Type B pancreatic cell (in vitro differentiated cells): ENCODE results near the gene GHRL. TPM values are rescaled to one million over a fixed set of nuclear protein-coding genes. Genes with fewer than 3 reads are reported as not detected.

ENCODE experiments used
- DNase-seq: peaks from one replicate; pipeline ENCODE4 v3.0.0; 2021; ENCODE audit warnings: mixed read lengths; ENCODE audit not compliant: unreplicated experiment; ENCODE audit errors: extremely low spot score
- H3K27ac Mint-ChIP-seq: 2 replicates; pipeline ENCODE4 v1.8.0; 2021; ENCODE audit warnings: mild to moderate bottlenecking, mixed read lengths
- H3K27me3 Mint-ChIP-seq: 2 replicates; pipeline ENCODE4 v1.8.0; 2021; ENCODE audit warnings: mixed read lengths
- H3K36me3 Mint-ChIP-seq: 2 replicates; pipeline ENCODE4 v1.8.0; 2021; ENCODE audit warnings: mixed read lengths
- H3K4me1 Mint-ChIP-seq: one replicate; pipeline ENCODE4 v1.8.0; 2021; ENCODE audit warnings: mixed read lengths; ENCODE audit not compliant: unreplicated experiment
- H3K4me3 Mint-ChIP-seq: 2 replicates; pipeline ENCODE4 v1.8.0; 2021; ENCODE audit warnings: mild to moderate bottlenecking, mixed read lengths
- H3K9me3 Mint-ChIP-seq: 2 replicates; pipeline ENCODE4 v1.8.0; 2021; ENCODE audit warnings: mixed read lengths
- total RNA-seq: library from RNA; stranded (reverse); gene quantifications from 2 replicates; pipeline ENCODE4 v1.2.1, GENCODE V29; 2021; ENCODE audit warnings: low replicate concordance
- TF ChIP-seq, protein P1 (sequence below): fragments of 200-600 bp; sonication (generic); conservative IDR thresholded peaks from 2 replicates; pipeline ENCODE4 v1.5.0; 2021; ENCODE audit warnings: antibody characterized with exemption, mild to moderate bottlenecking

Gene GHRL
- total RNA-seq, 1 donor from 2014 or later = 29.6 TPM

DNA sequence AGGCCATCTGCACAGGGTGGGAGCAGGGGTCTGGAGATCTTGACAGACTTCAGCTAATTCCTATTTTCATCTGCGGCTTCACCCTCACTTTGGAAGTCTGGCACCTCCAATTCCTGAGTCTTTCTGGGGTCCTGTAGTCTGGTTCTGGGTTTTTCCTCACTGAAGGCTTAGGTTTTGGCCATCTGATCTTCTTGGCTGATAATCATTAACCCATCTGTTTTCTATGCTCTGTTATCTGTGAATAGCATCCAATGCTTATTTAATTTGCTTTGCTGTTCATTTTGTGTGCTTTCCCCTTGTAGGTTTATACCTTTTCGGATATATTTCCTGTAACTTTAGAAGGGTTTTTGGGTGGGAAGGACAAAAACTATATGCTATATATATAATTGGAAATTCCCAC is 26.9 kb downstream of the GHRL start:
- Mint-ChIP-seq H3K4me1 (peaks cover 13% of the 10 kb centered on the region), H3K4me3 (no peak overlapping the region), H3K9me3 (no peaks in the 10 kb centered on the region), H3K36me3 (peaks cover 40% of the 10 kb centered on the region), H3K27ac (no peak overlapping the region), H3K27me3 (no peaks in the 10 kb centered on the region)
- no peak for DNase-seq
- TF ChIP-seq, protein P1, sequence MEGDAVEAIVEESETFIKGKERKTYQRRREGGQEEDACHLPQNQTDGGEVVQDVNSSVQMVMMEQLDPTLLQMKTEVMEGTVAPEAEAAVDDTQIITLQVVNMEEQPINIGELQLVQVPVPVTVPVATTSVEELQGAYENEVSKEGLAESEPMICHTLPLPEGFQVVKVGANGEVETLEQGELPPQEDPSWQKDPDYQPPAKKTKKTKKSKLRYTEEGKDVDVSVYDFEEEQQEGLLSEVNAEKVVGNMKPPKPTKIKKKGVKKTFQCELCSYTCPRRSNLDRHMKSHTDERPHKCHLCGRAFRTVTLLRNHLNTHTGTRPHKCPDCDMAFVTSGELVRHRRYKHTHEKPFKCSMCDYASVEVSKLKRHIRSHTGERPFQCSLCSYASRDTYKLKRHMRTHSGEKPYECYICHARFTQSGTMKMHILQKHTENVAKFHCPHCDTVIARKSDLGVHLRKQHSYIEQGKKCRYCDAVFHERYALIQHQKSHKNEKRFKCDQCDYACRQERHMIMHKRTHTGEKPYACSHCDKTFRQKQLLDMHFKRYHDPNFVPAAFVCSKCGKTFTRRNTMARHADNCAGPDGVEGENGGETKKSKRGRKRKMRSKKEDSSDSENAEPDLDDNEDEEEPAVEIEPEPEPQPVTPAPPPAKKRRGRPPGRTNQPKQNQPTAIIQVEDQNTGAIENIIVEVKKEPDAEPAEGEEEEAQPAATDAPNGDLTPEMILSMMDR = no peak

DNA sequence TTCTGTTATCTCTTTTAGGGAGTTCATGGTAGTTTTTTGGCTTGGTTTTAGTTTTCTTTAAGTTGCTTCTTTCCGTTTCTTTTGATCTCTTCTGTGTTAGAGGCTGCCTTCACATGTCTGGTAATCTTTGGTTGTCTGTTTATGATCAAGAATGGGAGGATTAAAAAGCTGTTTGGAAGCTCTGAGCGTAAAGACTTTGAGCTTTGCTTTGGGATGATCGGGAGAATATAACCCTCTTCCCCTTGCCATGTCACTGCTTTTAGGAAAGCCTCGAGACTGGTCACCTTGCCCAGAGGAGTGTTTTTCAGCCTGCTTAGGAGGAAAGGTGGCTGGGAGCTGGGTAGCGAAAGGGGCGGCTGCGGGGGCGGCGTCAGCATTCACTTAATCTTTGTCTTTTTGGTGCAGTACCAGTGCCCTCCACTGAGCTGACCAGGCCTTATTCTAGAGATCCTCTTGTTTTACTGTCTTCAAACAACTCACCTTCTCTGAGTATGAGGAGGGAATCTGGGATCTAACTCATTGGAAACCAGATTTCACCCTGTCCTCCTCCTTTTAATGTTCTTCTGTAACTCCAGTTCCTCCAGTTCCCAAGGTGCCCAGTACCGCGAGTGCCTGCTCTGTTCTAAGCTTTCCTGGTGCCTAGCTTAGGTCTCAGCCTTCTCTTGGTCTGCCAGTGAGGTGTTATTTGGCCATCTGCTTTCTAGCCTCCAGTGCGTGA is 28.9 kb downstream of the GHRL start:
- H3K36me3 Mint-ChIP-seq = peaks cover 44% of the 10 kb centered on the region

DNA sequence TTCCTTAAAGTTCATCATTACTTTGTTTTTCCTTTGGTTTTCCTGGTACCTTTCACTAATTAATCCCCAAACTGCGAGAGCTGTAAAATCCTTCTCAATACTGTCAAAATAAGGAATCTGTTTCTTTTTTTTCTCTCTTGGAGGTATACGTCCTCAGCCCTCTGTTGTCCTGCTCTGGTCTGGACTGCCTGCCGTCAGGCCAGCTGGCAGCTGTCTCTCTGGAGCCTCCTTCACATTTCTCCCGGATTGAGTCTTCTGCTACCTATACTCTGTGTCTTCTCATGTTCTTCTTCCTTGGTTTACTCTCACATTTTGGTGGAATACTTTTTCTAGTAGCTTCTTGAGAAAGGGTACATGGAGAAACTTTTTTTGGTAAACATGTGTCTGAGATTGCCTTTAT is 30.7 kb downstream of the GHRL start:
- H3K9me3 Mint-ChIP-seq = no peaks in the 10 kb centered on the region
- peaks cover 13% of the 10 kb centered on the region for H3K4me1 Mint-ChIP-seq
- DNase-seq = no peak
- H3K4me3 Mint-ChIP-seq = no peak overlapping the region
- H3K27ac Mint-ChIP-seq = no peak overlapping the region
- peaks cover 42% of the 10 kb centered on the region for H3K36me3 Mint-ChIP-seq
- H3K27me3 Mint-ChIP-seq = no peaks in the 10 kb centered on the region
- TF ChIP-seq, protein P1 = no peak

More for the DNA sequence above, 28.9 kb downstream of the GHRL start:
- H3K27ac Mint-ChIP-seq = peak overlapping the region; percentile 56
- H3K27me3 Mint-ChIP-seq = no peaks in the 10 kb centered on the region
- no peak for DNase-seq
- H3K9me3 Mint-ChIP-seq = no peaks in the 10 kb centered on the region
- H3K4me1 Mint-ChIP-seq = peaks cover 13% of the 10 kb centered on the region
- TF ChIP-seq, protein P1 = peak; percentile 72
- no peak overlapping the region for H3K4me3 Mint-ChIP-seq

DNA sequence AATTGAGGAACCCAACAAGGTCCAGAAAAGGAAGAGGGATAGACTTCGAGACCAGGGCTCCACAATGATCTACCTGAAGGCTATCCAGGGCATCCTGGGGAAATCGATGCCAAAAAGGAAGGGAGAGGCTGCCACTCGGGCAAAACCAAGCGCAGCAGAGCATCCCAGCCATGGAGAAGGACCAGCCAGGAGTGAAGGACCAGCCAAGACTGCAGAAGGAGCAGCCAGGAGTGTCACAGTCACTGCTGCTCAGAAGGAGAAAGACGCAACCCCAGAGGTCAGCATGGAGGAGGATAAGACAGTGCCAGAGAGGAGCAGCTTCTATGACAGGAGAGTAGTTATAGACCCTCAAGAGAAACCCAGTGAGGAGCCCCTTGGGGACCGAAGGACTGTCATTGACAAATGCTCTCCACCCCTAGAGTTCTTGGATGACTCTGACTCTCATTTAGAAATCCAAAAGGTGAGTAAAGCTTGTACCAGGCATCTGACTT is 32.5 kb downstream of the GHRL start:
- no peak overlapping the region for H3K4me3 Mint-ChIP-seq
- peaks cover 13% of the 10 kb centered on the region for H3K4me1 Mint-ChIP-seq
- no peak for DNase-seq
- no peaks in the 10 kb centered on the region for H3K27me3 Mint-ChIP-seq
- TF ChIP-seq, protein P1 = no peak
- peaks cover 43% of the 10 kb centered on the region for H3K36me3 Mint-ChIP-seq
- H3K27ac Mint-ChIP-seq = no peak overlapping the region
- H3K9me3 Mint-ChIP-seq = no peaks in the 10 kb centered on the region

DNA sequence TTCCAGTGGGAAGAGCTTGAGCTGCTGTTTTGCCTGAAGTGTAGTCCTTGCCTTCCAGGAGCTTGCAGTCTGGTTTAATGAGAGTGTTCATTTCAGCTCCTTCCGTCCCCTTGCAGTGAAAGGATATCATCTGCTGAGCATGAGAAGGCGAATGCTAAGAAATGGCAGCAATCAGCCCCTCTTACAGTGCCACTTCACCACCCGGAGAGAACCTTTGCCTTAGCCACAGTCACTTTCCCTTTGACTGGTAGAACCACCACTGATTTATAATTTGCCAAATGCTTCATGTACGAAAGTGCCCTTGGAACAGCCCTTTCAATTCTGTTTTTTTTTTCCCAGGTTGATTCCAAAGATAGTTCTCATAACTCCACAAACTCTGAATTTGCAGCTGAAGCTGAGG is 32.9 kb downstream of the GHRL start:
- Mint-ChIP-seq H3K36me3 (peaks cover 43% of the 10 kb centered on the region), H3K4me1 (peaks cover 13% of the 10 kb centered on the region), H3K27me3 (no peaks in the 10 kb centered on the region), H3K27ac (no peak overlapping the region), H3K4me3 (no peak overlapping the region), H3K9me3 (no peaks in the 10 kb centered on the region)
- TF ChIP-seq, protein P1 = no peak
- no peak for DNase-seq
